ENCODE measurements around the gene GTF2IRD1.
A peak's percentile ranks its signal among the peaks of the same experiment; 100 is the strongest.
"Not testable (repeated sequence)": the region's sequence is repeated elsewhere in the genome, so short reads cannot be mapped to it uniquely, and the experiment has no call there.

Gene GTF2IRD1

GRCh38 chr7:74617180-74617744 is 163.6 kb downstream of the GTF2IRD1 start:
- H3K27me3 ChIP-seq (ENCODE audit: low read depth, low read length): no peaks in the 10 kb centered on the region
- H3K27ac ChIP-seq (ENCODE audit: low read length): no peak overlapping the region
- no peaks in the 10 kb centered on the region for H3K9me3 ChIP-seq (ENCODE audit: control insufficient read depth in 1 of 2, low read length in 2 of 2)
- peaks cover 0 to 8% of the 10 kb centered on the region in 2 donors for H3K4me1 ChIP-seq (ENCODE audit: control insufficient read depth in 1 of 2, insufficient read depth in 2 of 2, low read length in 2 of 2)
- no peaks in the 10 kb centered on the region for H3K36me3 ChIP-seq (ENCODE audit: control insufficient read depth in 1 of 2, insufficient read depth in 2 of 2, low read length in 2 of 2)
- H3K4me3 ChIP-seq (ENCODE audit: low read depth in 1 of 2, low read length in 2 of 2): no peak overlapping the region

- Histone ChIP-seq H3K4me3 (ENCODE audit: low read depth in 1 of 2, low read length in 2 of 2) (no peak overlapping the region), H3K9me3 (ENCODE audit: control insufficient read depth in 1 of 2, low read length in 2 of 2) (no peaks in the 10 kb centered on the region), H3K4me1 (ENCODE audit: control insufficient read depth in 1 of 2, insufficient read depth in 2 of 2, low read length in 2 of 2) (peaks cover 0 to 4% of the 10 kb centered on the region in 2 donors), H3K36me3 (ENCODE audit: control insufficient read depth in 1 of 2, insufficient read depth in 2 of 2, low read length in 2 of 2) (no peaks in the 10 kb centered on the region), H3K27ac (ENCODE audit: low read length) (no peak overlapping the region), H3K27me3 (ENCODE audit: low read depth, low read length) (no peaks in the 10 kb centered on the region)
Observed at GRCh38 chr7:74619235-74619860, 165.6 kb downstream of the GTF2IRD1 start.

GRCh38 chr7:74622228-74622749 is 168.6 kb downstream of the GTF2IRD1 start:
- Histone ChIP-seq H3K4me3 (ENCODE audit: low read depth in 1 of 2, low read length in 2 of 2) (no peak overlapping the region), H3K36me3 (ENCODE audit: control insufficient read depth in 1 of 2, insufficient read depth in 2 of 2, low read length in 2 of 2) (no peaks in the 10 kb centered on the region)

GRCh38 chr7:74623135-74623534 is 169.4 kb downstream of the GTF2IRD1 start:
- H3K4me3 ChIP-seq (ENCODE audit: low read depth in 1 of 2, low read length in 2 of 2): no peak overlapping the region
- no peak overlapping the region for H3K27ac ChIP-seq (ENCODE audit: low read length)
- H3K9me3 ChIP-seq (ENCODE audit: control insufficient read depth in 1 of 2, low read length in 2 of 2): no peaks in the 10 kb centered on the region
- H3K27me3 ChIP-seq (ENCODE audit: low read depth, low read length): no peaks in the 10 kb centered on the region
- H3K36me3 ChIP-seq (ENCODE audit: control insufficient read depth in 1 of 2, insufficient read depth in 2 of 2, low read length in 2 of 2): no peaks in the 10 kb centered on the region
- peaks cover 0 to 8% of the 10 kb centered on the region in 2 donors for H3K4me1 ChIP-seq (ENCODE audit: control insufficient read depth in 1 of 2, insufficient read depth in 2 of 2, low read length in 2 of 2)

More at GRCh38 chr7:74622228-74622749, 168.6 kb downstream of the GTF2IRD1 start:
- Histone ChIP-seq H3K4me1 (ENCODE audit: control insufficient read depth in 1 of 2, insufficient read depth in 2 of 2, low read length in 2 of 2) (peaks cover 0 to 4% of the 10 kb centered on the region in 2 donors), H3K27ac (ENCODE audit: low read length) (no peak overlapping the region), H3K27me3 (ENCODE audit: low read depth, low read length) (no peaks in the 10 kb centered on the region), H3K9me3 (ENCODE audit: control insufficient read depth in 1 of 2, low read length in 2 of 2) (no peaks in the 10 kb centered on the region)

- no peak overlapping the region for H3K4me3 ChIP-seq (ENCODE audit: low read depth in 1 of 2, low read length in 2 of 2)
- no peaks in the 10 kb centered on the region for H3K9me3 ChIP-seq (ENCODE audit: control insufficient read depth in 1 of 2, low read length in 2 of 2)
- H3K27me3 ChIP-seq (ENCODE audit: low read depth, low read length): no peaks in the 10 kb centered on the region
- peaks cover 0 to 5% of the 10 kb centered on the region in 2 donors for H3K4me1 ChIP-seq (ENCODE audit: control insufficient read depth in 1 of 2, insufficient read depth in 2 of 2, low read length in 2 of 2)
- no peak overlapping the region for H3K27ac ChIP-seq (ENCODE audit: low read length)
- no peaks in the 10 kb centered on the region for H3K36me3 ChIP-seq (ENCODE audit: control insufficient read depth in 1 of 2, insufficient read depth in 2 of 2, low read length in 2 of 2)
Observed at GRCh38 chr7:74625446-74625845, 171.7 kb downstream of the GTF2IRD1 start.

- no peaks in the 10 kb centered on the region for H3K9me3 ChIP-seq (ENCODE audit: control insufficient read depth in 1 of 2, low read length in 2 of 2)
- no peak overlapping the region for H3K4me3 ChIP-seq (ENCODE audit: low read depth in 1 of 2, low read length in 2 of 2)
- H3K4me1 ChIP-seq (ENCODE audit: control insufficient read depth in 1 of 2, insufficient read depth in 2 of 2, low read length in 2 of 2): peaks cover 0 to 5% of the 10 kb centered on the region in 2 donors
- H3K27ac ChIP-seq (ENCODE audit: low read length): peak overlapping the region; percentile 53
- no peaks in the 10 kb centered on the region for H3K36me3 ChIP-seq (ENCODE audit: control insufficient read depth in 1 of 2, insufficient read depth in 2 of 2, low read length in 2 of 2)
- H3K27me3 ChIP-seq (ENCODE audit: low read depth, low read length): no peaks in the 10 kb centered on the region
Observed at GRCh38 chr7:74627661-74628411, 174.1 kb downstream of the GTF2IRD1 start.

GRCh38 chr7:74632505-74632904 is 178.8 kb downstream of the GTF2IRD1 start:
- Histone ChIP-seq H3K36me3 (ENCODE audit: control insufficient read depth in 1 of 2, insufficient read depth in 2 of 2, low read length in 2 of 2) (no peaks in the 10 kb centered on the region), H3K27me3 (ENCODE audit: low read depth, low read length) (no peaks in the 10 kb centered on the region), H3K27ac (ENCODE audit: low read length) (no peak overlapping the region), H3K9me3 (ENCODE audit: control insufficient read depth in 1 of 2, low read length in 2 of 2) (no peaks in the 10 kb centered on the region), H3K4me1 (ENCODE audit: control insufficient read depth in 1 of 2, insufficient read depth in 2 of 2, low read length in 2 of 2) (peaks cover 0 to 8% of the 10 kb centered on the region in 2 donors), H3K4me3 (ENCODE audit: low read depth in 1 of 2, low read length in 2 of 2) (no peak overlapping the region)

GRCh38 chr7:74633451-74633921 is 179.8 kb downstream of the GTF2IRD1 start:
- Histone ChIP-seq H3K9me3 (ENCODE audit: control insufficient read depth in 1 of 2, low read length in 2 of 2) (no peaks in the 10 kb centered on the region), H3K27me3 (ENCODE audit: low read depth, low read length) (no peaks in the 10 kb centered on the region), H3K36me3 (ENCODE audit: control insufficient read depth in 1 of 2, insufficient read depth in 2 of 2, low read length in 2 of 2) (no peaks in the 10 kb centered on the region), H3K27ac (ENCODE audit: low read length) (no peak overlapping the region), H3K4me3 (ENCODE audit: low read depth in 1 of 2, low read length in 2 of 2) (no peak overlapping the region), H3K4me1 (ENCODE audit: control insufficient read depth in 1 of 2, insufficient read depth in 2 of 2, low read length in 2 of 2) (peaks cover 0 to 3% of the 10 kb centered on the region in 2 donors)

- no peak overlapping the region for H3K27ac ChIP-seq (ENCODE audit: low read length)
- H3K4me3 ChIP-seq (ENCODE audit: low read depth in 1 of 2, low read length in 2 of 2): no peak overlapping the region
- no peaks in the 10 kb centered on the region for H3K9me3 ChIP-seq (ENCODE audit: control insufficient read depth in 1 of 2, low read length in 2 of 2)
- no peaks in the 10 kb centered on the region for H3K36me3 ChIP-seq (ENCODE audit: control insufficient read depth in 1 of 2, insufficient read depth in 2 of 2, low read length in 2 of 2)
- peaks cover 0 to 3% of the 10 kb centered on the region in 2 donors for H3K4me1 ChIP-seq (ENCODE audit: control insufficient read depth in 1 of 2, insufficient read depth in 2 of 2, low read length in 2 of 2)
- no peaks in the 10 kb centered on the region for H3K27me3 ChIP-seq (ENCODE audit: low read depth, low read length)
Observed at GRCh38 chr7:74637745-74638144, 184.0 kb downstream of the GTF2IRD1 start.

GRCh38 chr7:74650055-74650454 is 196.3 kb downstream of the GTF2IRD1 start:
- H3K36me3 ChIP-seq (ENCODE audit: control insufficient read depth in 1 of 2, insufficient read depth in 2 of 2, low read length in 2 of 2); H3K9me3 ChIP-seq (ENCODE audit: control insufficient read depth in 1 of 2, low read length in 2 of 2); H3K27ac ChIP-seq (ENCODE audit: low read length); H3K27me3 ChIP-seq (ENCODE audit: low read depth, low read length); H3K4me1 ChIP-seq (ENCODE audit: control insufficient read depth in 1 of 2, insufficient read depth in 2 of 2, low read length in 2 of 2): not testable (repeated sequence)
- peak overlapping the region in 1 of 2 donors; percentile 42 for H3K4me3 ChIP-seq (ENCODE audit: low read depth in 1 of 2, low read length in 2 of 2)

- not testable (repeated sequence) for H3K36me3 ChIP-seq (ENCODE audit: control insufficient read depth in 1 of 2, insufficient read depth in 2 of 2, low read length in 2 of 2); H3K9me3 ChIP-seq (ENCODE audit: control insufficient read depth in 1 of 2, low read length in 2 of 2); H3K27me3 ChIP-seq (ENCODE audit: low read depth, low read length); H3K4me3 ChIP-seq (ENCODE audit: low read depth in 1 of 2, low read length in 2 of 2); H3K27ac ChIP-seq (ENCODE audit: low read length); H3K4me1 ChIP-seq (ENCODE audit: control insufficient read depth in 1 of 2, insufficient read depth in 2 of 2, low read length in 2 of 2)
Observed at GRCh38 chr7:74650493-74651132, 196.9 kb downstream of the GTF2IRD1 start.

Measured in muscle layer of duodenum (tissue), 2 donors.